Measurements from ENCODE around the gene TMEM163. TPM values are rescaled to one million over a fixed set of nuclear protein-coding genes. Genes with fewer than 3 reads are reported as not detected.

TMEM163 gene
- total RNA-seq, 1 experiment from 2014 or later = 0.94 TPM

DNA sequence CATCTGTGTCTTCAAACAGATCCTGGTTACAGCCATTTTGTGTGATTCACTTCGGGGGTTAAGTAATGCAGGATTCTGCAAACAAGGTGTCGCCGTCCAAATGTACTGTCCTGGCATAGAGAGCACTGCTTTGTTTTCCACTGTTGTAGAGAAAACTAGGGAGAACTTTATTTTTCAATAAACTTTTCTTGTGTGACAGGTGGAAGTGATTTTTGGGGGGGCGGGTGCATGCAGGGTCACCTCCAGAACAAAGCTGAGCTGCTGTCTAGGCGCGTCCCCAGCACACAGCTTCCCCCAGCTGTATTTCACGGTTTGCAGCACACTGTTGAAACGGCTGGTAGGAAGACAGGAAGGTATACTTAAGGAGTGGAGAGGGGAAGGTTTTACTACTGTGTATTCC, 264.4 kb downstream of the TMEM163 start:
- Mint-ChIP-seq H3K9me3 (no peaks in the 10 kb centered on the region), H3K27me3 (ENCODE audit: low read depth) (no peaks in the 10 kb centered on the region), H3K27ac (no peak overlapping the region), H3K4me3 (no peak overlapping the region), H3K36me3 (no peaks in the 10 kb centered on the region; the same call in 1 of the 2 replicates), H3K4me1 (peaks cover 10% of the 10 kb centered on the region)
- DNase-seq (ENCODE audit: low spot score) (no peak), ATAC-seq (no peak)
- TF ChIP-seq JUN (CRISPR knock-in tag; IDR thresholded peaks at IDR 0.05) = no peak
- TF ChIP-seq, protein P1, sequence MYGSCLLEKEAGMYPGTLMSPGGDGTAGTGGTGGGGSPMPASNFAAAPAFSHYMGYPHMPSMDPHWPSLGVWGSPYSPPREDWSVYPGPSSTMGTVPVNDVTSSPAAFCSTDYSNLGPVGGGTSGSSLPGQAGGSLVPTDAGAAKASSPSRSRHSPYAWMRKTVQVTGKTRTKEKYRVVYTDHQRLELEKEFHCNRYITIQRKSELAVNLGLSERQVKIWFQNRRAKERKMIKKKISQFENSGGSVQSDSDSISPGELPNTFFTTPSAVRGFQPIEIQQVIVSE (CRISPR knock-in tag; IDR thresholded peaks at IDR 0.05; ENCODE audit: borderline replicate concordance) = no peak
- TF ChIP-seq, protein P2, sequence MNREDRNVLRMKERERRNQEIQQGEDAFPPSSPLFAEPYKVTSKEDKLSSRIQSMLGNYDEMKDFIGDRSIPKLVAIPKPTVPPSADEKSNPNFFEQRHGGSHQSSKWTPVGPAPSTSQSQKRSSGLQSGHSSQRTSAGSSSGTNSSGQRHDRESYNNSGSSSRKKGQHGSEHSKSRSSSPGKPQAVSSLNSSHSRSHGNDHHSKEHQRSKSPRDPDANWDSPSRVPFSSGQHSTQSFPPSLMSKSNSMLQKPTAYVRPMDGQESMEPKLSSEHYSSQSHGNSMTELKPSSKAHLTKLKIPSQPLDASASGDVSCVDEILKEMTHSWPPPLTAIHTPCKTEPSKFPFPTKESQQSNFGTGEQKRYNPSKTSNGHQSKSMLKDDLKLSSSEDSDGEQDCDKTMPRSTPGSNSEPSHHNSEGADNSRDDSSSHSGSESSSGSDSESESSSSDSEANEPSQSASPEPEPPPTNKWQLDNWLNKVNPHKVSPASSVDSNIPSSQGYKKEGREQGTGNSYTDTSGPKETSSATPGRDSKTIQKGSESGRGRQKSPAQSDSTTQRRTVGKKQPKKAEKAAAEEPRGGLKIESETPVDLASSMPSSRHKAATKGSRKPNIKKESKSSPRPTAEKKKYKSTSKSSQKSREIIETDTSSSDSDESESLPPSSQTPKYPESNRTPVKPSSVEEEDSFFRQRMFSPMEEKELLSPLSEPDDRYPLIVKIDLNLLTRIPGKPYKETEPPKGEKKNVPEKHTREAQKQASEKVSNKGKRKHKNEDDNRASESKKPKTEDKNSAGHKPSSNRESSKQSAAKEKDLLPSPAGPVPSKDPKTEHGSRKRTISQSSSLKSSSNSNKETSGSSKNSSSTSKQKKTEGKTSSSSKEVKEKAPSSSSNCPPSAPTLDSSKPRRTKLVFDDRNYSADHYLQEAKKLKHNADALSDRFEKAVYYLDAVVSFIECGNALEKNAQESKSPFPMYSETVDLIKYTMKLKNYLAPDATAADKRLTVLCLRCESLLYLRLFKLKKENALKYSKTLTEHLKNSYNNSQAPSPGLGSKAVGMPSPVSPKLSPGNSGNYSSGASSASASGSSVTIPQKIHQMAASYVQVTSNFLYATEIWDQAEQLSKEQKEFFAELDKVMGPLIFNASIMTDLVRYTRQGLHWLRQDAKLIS (CRISPR knock-in tag; IDR thresholded peaks at IDR 0.05; ENCODE audit: borderline replicate concordance) = no peak
- no peak for TF ChIP-seq ELF4 (CRISPR knock-in tag; IDR thresholded peaks at IDR 0.05; ENCODE audit: low read depth)
- TF ChIP-seq ZNF423 (CRISPR knock-in tag; IDR thresholded peaks at IDR 0.05) = no peak
- no peak for TF ChIP-seq TCF7 (CRISPR knock-in tag; IDR thresholded peaks at IDR 0.05; ENCODE audit: low read depth)
- no peak for TF ChIP-seq IRF2 (CRISPR knock-in tag; IDR thresholded peaks at IDR 0.05; ENCODE audit: borderline replicate concordance, low read depth)
- TF ChIP-seq CBFB (CRISPR knock-in tag; IDR thresholded peaks at IDR 0.05; ENCODE audit: low read depth) = no peak
- no peak for TF ChIP-seq CREB1 (CRISPR knock-in tag; IDR thresholded peaks at IDR 0.05)
- no peak for TF ChIP-seq ZNF317 (CRISPR knock-in tag; IDR thresholded peaks at IDR 0.05; ENCODE audit: borderline replicate concordance, low read depth)
- TF ChIP-seq ESRRA (CRISPR knock-in tag; IDR thresholded peaks at IDR 0.05; ENCODE audit: borderline replicate concordance) = no peak
- no peak for TF ChIP-seq EMX1 (CRISPR knock-in tag; IDR thresholded peaks at IDR 0.05)
- no peak for TF ChIP-seq JAZF1 (CRISPR knock-in tag; IDR thresholded peaks at IDR 0.05)
- POLR2A ChIA-PET = no interaction called here
- CTCF ChIA-PET = interaction anchor here (0.9 kb wide), 1 partner anchor 570 kb away, joined by 3 read pairs; no protein-coding TSS in a partner anchor

DNA sequence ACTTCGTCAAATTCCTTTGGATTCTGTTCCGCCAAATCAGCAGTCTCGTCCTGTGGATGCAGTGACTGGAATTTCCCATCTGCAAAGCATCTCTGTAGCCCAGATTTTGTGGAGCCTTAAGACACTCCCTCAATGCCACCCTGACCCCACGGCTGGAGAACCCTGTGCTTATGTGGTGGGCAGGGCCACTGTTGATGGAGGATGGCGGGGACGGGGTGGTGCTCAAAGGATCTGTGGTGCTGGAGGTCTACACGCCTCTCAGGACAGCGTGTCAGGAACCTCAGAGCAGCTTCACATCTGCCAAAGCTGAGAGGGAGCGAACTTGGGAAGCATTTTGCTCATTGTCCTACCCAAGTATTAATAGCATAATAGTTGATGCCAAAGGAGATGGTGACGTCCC, 264.8 kb downstream of the TMEM163 start:
- ATAC-seq = no peak
- Mint-ChIP-seq H3K27me3 (ENCODE audit: low read depth) (no peaks in the 10 kb centered on the region), H3K36me3 (no peaks in the 10 kb centered on the region; the same call in 1 of the 2 replicates), H3K27ac (no peak overlapping the region), H3K9me3 (no peaks in the 10 kb centered on the region), H3K4me1 (peaks cover 10% of the 10 kb centered on the region), H3K4me3 (no peak overlapping the region)
- no peak for DNase-seq (ENCODE audit: low spot score)
- CTCF ChIA-PET = no interaction called here
- POLR2A ChIA-PET = no interaction called here
- no peak for TF ChIP-seq ZNF416 (CRISPR knock-in tag; IDR thresholded peaks at IDR 0.05)
- no peak for TF ChIP-seq MYBL2 (CRISPR knock-in tag; IDR thresholded peaks at IDR 0.05)
- no peak for TF ChIP-seq RORB (CRISPR knock-in tag; IDR thresholded peaks at IDR 0.05)
- no peak for TF ChIP-seq RELA (CRISPR knock-in tag; IDR thresholded peaks at IDR 0.05; ENCODE audit: borderline replicate concordance)
- TF ChIP-seq, protein P3, sequence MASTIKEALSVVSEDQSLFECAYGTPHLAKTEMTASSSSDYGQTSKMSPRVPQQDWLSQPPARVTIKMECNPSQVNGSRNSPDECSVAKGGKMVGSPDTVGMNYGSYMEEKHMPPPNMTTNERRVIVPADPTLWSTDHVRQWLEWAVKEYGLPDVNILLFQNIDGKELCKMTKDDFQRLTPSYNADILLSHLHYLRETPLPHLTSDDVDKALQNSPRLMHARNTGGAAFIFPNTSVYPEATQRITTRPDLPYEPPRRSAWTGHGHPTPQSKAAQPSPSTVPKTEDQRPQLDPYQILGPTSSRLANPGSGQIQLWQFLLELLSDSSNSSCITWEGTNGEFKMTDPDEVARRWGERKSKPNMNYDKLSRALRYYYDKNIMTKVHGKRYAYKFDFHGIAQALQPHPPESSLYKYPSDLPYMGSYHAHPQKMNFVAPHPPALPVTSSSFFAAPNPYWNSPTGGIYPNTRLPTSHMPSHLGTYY (CRISPR knock-in tag; IDR thresholded peaks at IDR 0.05) = no peak

DNA sequence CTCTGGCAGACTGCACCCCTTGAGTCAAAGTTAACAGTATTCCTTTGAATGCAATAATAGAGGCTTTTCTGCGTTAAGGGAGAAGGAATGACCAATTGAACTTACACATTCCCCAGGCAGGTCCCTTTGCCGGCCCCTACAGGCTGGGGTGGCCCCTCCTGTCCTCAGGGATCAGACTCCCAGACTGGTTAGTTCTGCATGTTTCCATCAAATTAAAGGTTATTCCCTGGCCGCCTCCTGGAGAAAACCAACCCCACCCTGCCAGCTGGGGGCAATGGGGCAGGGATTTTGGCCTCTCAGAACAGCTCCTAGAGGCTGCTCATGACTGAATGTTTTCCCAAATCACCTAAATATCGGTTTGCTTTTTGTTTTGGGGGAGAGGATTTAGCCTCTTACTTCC, 265.3 kb downstream of the TMEM163 start:
- H3K4me1 Mint-ChIP-seq = peaks cover 10% of the 10 kb centered on the region
- H3K36me3 Mint-ChIP-seq = peaks cover 4% of the 10 kb centered on the region
- H3K27me3 Mint-ChIP-seq (ENCODE audit: low read depth) = no peaks in the 10 kb centered on the region
- ATAC-seq (no peak), DNase-seq (ENCODE audit: low spot score) (no peak)
- no peak overlapping the region for H3K27ac Mint-ChIP-seq
- no peak overlapping the region for H3K4me3 Mint-ChIP-seq
- ChIA-PET CTCF (no interaction called here), POLR2A (no interaction called here)
- TF ChIP-seq, protein P1 (CRISPR knock-in tag; IDR thresholded peaks at IDR 0.05; ENCODE audit: borderline replicate concordance) = no peak
- TF ChIP-seq FOXP1 (CRISPR knock-in tag; IDR thresholded peaks at IDR 0.05; ENCODE audit: borderline replicate concordance) (no peak), CREM (CRISPR knock-in tag; IDR thresholded peaks at IDR 0.05) (no peak), SMAD4 (CRISPR knock-in tag; IDR thresholded peaks at IDR 0.05) (no peak)
- TF ChIP-seq, protein P4, sequence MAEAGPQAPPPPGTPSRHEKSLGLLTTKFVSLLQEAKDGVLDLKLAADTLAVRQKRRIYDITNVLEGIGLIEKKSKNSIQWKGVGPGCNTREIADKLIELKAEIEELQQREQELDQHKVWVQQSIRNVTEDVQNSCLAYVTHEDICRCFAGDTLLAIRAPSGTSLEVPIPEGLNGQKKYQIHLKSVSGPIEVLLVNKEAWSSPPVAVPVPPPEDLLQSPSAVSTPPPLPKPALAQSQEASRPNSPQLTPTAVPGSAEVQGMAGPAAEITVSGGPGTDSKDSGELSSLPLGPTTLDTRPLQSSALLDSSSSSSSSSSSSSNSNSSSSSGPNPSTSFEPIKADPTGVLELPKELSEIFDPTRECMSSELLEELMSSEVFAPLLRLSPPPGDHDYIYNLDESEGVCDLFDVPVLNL (CRISPR knock-in tag; IDR thresholded peaks at IDR 0.05; ENCODE audit: borderline replicate concordance, low read depth) = no peak
- TF ChIP-seq, protein P5, sequence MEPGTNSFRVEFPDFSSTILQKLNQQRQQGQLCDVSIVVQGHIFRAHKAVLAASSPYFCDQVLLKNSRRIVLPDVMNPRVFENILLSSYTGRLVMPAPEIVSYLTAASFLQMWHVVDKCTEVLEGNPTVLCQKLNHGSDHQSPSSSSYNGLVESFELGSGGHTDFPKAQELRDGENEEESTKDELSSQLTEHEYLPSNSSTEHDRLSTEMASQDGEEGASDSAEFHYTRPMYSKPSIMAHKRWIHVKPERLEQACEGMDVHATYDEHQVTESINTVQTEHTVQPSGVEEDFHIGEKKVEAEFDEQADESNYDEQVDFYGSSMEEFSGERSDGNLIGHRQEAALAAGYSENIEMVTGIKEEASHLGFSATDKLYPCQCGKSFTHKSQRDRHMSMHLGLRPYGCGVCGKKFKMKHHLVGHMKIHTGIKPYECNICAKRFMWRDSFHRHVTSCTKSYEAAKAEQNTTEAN (CRISPR knock-in tag; IDR thresholded peaks at IDR 0.05) = no peak
- H3K9me3 Mint-ChIP-seq = no peaks in the 10 kb centered on the region

Measured in WTC11 (cell line).